HEK293T (cell line): ENCODE measurements around the gene DLG4.

Source experiments
- ELF4 ChIP-seq: fragments of 450-650 bp; IDR thresholded peaks from 2 replicates; pipeline ENCODE4 v1.6.1; 2017; ENCODE audit warnings: antibody characterized with exemption
- HDGF ChIP-seq: fragments of 450-650 bp; IDR thresholded peaks from 2 replicates; pipeline ENCODE4 v1.6.1; 2017; ENCODE audit warnings: antibody characterized with exemption, borderline replicate concordance
- TARDBP ChIP-seq: fragments of 450-650 bp; IDR thresholded peaks from 2 replicates; pipeline ENCODE4 v1.6.1; 2016

DNA sequence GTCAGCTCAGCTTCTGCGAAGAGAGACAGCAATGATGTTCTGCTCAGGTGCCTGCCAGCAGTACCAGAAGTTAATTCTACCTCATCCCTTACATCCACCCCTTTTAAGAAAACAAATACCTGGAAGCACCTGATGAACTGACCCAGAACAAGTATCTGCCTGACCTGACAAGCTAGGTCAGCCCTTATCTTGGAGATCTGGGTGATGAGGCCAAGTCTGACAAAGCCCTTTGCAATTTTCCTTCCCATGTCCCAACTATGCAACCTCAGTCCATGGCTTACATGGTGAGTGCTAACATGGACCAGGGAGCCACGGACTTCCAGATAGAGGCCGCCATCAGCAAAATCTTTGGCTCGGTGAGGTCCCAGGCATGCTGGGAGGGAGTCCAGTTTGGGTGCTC is 3.7 kb upstream of the DLG4 start:
- TF ChIP-seq TARDBP (no peak), ELF4 (no peak), HDGF (no peak)
